ELR (cell line): ENCODE results near the gene VPS9D1.
A peak's percentile ranks its signal among the peaks of the same experiment; 100 is the strongest.
"Not testable (repeated sequence)": the region's sequence is repeated elsewhere in the genome, so short reads cannot be mapped to it uniquely, and the experiment has no call there.

Experiments used
- DNase-seq: peaks from one replicate; pipeline ENCODE4 v3.0.0-alpha.2; 2015; ENCODE audit warnings: low read depth

VPS9D1 gene

DNA sequence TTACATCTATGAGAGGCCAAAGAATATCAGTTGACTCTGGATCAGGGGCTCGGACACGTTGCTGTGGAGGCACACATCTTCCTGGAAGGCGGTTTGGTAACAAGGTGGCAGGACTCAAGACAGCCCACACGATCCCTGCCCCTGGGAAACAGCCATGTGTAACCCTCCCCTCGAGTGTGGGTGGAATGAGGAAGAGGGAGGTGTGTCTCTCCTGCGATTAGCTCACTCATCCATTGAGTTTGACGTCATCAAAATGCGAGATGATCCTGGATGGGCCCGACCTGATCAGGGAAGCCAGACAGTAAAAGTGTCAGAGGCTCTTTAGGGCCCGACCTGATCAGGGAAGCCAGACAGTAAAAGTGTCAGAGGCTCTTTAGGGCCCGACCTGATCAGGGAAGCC is 56.5 kb downstream of the VPS9D1 start:
- not testable (repeated sequence) for DNase-seq

DNA sequence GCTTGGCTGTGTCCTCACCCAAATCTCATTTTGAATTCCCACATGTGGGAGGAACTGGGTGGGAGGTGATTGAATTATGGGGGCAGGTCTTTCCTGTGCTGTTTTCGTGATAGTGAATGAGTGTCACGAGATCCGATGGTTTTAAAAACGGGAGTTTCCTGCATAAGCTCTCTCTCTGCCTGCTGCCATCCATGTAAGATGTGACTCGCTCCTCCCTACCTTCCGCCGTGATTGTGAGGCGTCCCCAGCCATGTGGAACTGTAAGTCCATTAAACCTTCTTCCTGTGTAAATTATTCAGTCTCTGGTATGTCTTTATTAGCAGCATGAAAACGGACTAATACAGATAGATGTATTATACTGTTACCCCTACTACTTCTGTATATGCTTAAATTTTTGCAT is 59.5 kb downstream of the VPS9D1 start:
- DNase-seq: no peak

DNA sequence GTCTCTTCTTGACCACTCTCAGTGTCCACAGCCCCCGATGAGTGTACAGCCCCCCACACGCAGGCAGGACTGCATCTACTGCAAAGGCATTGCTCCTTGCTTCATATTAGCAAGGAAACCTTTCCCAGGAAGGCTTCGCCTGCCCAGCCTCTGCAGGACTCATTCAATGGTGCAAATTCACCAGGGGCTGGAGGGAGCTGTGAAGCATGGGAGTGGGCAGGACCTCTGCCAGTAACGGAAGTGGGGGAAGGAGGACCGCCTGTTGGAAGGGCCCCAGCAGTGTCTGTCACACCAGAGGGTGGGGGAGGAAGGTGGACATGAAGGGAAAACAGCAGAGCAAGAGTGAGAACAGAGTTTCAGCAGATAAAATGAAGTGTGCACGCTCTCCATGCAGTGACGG is 60.6 kb downstream of the VPS9D1 start:
- DNase-seq: no peak

DNA sequence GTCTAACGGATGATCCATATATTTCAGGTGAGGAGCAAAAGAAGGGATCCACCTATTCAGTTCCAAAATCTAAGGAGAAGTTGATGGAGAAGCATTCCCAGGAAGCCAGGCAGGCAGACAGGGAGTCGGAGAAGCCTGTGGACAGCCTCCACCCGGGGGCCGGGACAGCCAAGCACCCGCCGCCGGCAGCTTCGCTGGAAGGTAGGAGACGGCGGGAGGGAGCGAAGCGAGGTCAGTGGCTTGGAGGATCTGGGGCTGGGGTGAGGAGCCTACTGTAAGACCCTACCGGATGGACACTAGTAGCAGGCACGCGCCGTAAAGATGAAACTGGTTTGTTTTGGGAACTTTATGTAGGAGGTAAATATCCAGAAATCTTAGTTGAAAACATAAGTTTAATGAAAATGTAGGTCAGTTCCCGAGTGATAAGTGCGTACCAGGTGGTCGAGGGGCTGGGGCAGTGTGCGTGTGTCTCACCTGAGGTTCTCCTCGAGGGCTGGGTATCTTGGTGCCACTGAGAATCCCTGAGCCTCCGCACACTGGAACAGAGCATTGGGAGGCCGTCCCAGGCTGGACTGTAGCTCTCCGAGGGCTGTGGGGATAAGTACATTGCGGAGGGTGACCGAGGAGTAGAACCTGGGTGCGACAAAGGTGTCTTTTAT is 62.3 kb downstream of the VPS9D1 start:
- peak; percentile 50 for DNase-seq

DNA sequence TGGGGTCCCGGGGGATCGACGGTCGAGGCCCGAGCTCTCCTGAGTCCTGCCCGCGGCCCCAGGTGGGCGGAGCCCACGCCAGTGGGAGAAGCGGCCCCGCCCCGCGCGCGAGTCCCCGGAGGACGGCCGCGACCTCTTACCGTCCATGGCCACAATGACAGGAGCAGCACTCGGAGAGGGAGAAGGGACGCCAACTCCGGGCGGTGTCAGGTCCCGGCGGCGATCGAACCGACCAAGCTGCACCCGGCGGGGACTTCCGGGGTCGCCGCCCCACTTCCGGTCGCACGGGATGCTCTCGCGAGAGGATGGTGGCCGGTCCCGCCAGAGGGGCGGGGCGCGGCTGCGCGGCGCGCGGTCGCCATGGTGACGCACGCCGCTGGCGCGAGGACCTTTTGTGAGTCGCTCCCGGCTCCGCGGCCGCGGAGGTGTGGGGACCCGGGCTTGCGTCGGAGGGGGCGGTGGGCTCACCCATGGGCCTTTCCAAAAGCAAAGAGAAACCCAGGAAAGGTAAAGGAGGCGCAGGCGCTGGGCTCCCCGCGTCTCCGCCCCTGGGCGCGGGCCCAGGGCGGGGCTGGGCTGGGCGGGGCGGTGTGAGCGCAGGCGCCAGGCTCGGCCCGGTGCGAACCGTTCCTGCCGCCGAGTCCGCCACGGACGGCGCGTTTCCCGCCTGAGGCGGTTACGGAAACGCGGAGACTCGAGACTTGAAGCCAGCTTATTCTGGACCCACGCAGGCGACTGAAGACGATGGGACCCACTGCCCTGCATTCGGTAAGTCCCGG is 63.1 kb downstream of the VPS9D1 start, which contains the start of the genes CHMP1A and SPATA33:
CHMP1A (minus strand) TSS at position 267 of the 779 bp plus-strand sequence; CDS start at position 147, 120 bp downstream.
SPATA33 (plus strand) TSS at position 395 of the 779 bp plus-strand sequence; CDS start at position 471, 76 bp downstream.
- peak; percentile 91 for DNase-seq
